IPS DF 19.7 (cell line): ENCODE results near the gene TPPP2.
"Not testable (repeated sequence)": the region's sequence is repeated elsewhere in the genome, so short reads cannot be mapped to it uniquely, and the experiment has no call there.

ENCODE experiments used
- DNase-seq: peaks from one replicate; pipeline ENCODE4 v3.0.0-alpha.2; 2013; ENCODE audit warnings: low read depth, low spot score

The TPPP2 gene

DNA sequence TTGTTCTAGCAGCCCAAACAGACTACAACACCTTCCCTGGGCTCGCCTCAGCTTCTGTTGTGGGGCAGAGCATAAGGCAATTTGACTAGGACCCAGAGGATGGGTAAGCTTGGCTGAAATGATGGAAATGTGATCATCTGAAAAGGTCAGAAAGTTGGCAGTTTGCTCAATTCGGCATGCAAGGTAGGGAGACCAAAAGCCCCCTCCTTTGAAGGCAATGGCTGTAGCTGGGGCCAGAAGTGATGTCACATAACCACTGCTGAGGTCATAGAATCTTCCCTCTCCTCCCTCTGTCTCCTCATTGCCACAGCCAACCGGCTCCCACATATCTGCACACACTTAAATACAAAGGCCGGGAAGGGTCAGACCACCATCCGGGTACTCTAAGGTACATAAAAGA, at the start of gene TPPP2:
Gene TPPP2, plus strand, starts transcription at position 301 of the 400 bp plus-strand sequence. CDS start 365 bp downstream, outside the sequence.
- no peak for DNase-seq

DNA sequence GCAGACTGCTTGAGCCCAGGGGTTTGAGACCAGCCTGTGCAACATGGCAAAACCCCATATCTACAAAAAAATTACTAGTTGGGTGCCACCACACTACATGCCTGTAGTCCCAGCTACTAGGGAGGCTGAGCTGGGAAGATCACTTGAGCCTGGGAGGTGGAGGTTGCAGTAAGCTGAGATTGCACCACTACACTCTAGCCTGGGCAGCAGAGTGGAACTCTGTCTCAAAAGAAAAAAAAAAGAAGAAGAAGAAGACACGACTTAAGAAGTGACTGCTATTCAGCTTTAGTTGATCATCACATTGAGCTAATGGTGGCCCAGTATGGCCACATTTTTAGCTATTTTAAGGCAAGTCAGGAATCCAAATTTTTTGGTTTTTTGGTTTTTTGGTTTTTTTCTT, 49.1 kb upstream of the TPPP2 start:
- DNase-seq = no peak

DNA sequence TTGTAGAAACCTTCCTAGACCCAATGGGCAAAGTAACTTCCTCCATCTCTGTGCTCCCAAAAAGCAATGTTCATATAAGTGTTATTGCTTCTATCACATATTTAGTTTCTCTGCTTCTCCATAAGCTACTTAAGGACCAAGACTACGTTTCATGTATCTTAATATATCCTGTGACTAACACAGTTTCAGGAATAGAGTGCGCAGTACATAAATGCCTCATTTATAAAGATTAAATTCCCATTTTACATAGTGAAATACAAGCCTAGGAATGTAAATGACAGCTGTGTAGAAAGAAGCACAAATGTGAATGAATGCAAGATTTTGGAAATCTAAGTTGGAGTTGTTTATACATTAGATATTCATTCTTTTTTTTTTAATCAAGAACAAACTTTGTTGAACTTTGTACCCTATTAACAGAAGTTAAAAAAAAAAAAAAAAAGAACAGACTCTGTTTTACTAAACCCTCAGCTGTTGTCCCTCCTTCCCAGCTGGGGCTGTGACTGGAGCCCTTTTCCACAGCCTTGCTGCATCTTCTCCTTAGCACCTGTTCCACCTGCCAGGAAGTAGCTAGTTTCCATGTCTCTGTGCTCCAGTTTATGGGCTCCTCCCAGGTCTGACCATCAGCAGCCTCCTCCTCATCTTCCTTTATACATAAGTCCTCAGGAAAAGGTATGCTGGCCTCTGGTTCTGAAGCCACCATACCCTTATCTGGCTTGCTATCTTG, 47.2 kb upstream of the TPPP2 start:
- no peak for DNase-seq

DNA sequence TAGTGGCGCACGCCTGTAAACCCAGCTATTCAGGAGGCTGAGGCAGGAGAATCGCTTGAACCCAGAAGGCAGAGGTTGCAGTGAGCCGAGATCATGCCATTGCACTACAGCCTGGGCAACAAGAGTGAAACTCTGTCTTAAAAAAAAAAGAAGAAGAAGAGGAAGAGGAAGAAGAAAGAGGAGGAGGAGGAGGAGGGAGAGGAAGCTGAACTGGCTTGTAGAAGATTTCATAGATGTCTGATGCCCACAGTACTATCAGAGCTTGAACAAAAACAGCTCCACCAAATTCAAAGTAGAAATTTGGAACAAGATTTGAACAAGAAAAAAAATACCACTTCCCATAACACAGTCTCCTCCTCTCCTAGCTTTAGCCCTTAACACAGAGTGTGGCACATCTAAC, 44.4 kb upstream of the TPPP2 start:
- not testable (repeated sequence) for DNase-seq

DNA sequence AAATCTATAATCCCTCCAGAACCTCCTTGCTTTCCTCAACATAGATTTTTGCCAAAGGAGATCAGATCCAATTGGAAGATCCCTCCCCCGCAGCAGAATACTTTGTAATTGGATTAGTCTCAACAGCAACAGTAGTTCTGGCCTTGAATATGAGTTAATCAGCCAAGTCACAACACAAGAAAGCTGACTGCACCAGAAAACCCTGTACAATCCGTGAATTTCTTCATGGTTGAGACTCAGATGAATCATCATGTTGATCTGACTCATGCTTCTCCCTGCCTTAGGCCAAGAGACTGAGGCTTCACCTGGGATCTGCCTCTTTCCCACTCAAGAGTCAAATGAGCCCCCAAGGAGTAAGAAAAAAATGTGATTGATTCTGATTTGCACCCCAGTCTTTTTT, 43.2 kb upstream of the TPPP2 start:
- DNase-seq = no peak

DNA sequence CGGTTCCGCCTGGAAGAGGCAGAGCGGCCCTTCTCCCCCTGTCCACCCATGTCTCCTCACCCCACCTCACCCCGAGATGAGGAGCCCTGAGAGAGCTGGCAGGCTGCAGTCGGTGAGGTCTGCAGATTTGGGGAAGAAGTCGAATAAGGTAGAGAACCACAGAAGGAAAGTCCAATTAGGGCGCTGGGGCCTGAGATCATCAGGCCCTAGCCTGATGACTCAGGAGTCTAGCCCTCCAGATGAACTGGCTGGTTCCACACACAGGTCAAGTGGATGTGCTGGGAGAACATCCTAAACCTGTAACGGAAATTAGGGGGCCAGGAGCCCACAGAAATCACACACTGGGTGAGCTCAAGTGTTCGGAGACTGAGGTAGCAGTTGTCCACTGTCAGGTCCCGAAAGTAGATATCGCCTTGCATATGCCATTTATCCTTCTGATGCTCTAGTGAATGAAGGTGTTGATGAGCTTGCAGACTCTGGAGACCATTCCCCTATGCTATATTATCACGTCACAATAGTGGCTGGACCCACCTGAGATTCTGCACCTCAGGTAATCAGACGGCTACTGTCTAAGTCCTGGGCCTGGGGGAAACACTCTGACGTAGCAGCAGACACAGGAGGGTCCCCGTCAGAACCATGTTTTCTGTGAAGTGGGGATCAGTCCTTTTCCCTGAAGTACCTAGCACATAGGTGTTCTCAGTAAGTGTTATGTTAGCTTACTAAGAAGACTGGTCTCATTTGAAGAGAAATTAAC, 41.1 kb upstream of the TPPP2 start:
- DNase-seq = no peak

DNA sequence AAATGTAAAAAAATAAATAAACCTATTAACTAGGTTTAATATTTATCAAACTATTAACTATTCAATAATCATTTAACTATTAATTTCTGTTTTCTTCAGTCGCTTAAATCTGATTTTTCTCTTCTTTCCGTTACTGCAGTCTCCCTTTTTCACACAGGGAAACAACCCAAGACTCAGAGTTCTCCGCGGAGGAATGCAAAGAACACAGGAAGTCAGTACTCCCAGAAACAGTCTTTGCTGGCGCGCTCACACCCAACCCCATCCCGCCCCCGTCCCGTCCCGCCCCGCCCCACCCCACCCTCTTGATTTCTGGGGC, 40.6 kb upstream of the TPPP2 start:
- DNase-seq = no peak

DNA sequence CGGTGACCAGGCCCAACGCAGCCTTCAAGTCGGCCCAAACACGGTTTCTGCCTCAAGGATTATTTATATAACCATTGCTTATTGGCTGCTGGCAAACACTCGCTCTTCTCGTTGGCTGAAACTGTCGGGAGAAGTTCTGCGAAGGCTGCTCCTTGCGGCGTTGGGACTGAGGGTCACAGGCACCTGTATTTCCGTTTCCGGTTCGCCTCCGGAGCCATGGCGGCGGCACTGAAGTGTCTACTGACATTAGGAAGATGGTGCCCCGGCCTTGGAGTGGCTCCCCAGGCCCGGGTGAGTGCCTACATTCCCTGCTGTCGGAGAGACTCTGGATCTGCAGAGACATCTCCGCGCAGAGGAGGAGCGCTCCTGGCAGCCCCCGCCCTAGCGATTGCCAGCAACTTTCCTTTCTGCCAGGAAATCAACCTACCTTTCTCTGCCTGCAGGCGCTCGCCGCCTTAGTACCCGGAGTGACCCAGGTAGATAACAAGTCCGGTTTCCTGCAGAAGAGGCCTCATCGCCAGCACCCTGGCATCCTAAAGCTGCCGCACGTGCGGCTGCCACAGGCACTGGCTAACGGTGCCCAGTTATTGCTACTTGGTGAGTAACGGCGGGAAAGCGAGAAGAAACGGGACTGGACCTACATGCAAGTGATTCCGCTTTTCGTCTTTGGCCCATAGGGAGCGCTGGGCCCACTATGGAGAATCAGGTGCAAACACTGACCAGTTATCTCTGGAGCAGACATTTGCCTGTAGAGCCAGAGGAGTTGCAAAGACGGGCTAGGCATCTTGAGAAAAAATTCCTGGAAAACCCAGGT, 40.0 kb upstream of the TPPP2 start, which contains the start of gene METTL17:
Gene METTL17, plus strand, starts transcription at position 194 of the 814 bp plus-strand sequence. Its CDS starts 23 bp downstream, at position 217.
- DNase-seq = peak; percentile 96

DNA sequence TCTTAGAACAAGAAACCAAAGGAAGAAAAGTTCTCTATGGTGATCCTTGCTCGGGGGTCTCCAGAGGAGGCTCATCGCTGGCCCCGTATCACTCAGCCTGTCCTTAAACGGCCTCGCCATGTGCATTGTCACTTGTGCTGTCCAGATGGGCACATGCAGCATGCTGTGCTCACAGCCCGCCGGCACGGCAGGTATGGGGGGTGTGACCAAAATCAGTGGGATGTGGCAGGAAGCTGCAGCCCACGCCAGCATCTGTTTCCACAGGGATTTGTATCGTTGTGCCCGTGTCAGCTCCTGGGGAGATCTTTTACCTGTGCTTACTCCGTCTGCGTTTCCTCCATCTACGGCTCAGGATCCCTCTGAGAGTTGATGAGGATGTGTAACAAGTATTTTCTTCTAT, 33.5 kb upstream of the TPPP2 start:
- DNase-seq = no peak

DNA sequence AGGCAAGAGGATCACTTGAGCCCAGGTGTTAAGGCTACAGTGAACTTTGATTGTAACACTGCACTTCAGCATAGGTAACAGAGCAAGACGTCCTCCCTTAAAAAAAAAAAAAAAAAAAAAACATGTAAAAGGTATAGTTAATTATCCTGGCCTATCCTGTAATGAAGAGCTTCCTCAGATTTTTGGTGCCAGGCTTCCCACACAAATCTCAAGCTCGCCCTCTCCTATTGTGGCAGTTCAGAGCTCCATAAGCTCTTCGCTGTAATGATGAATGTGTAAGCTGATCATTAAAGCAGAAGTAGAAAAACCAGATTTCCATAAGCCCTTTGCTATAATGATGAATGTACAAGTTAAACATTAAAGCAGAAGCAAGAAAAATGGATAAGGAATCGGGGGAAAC, 32.9 kb upstream of the TPPP2 start:
- DNase-seq = no peak

DNA sequence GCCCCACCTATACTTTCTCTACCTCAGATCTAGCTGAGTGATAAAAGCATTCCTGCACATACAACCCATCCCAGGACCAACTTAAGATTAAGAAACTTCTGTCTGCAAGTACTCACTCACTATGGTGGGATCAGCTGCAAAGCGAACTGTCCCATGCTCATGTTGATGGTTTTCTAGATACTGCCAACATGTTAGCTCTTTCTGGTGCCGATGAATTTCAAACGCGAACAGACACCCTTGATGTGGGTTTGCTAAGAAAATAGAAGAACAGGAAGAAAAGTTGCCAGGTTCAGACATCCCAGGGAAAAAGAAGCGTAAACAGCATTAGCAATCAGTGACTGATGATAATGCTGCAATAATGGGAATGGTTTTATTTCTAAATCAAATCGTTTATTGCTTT, 32.5 kb upstream of the TPPP2 start:
- no peak for DNase-seq

DNA sequence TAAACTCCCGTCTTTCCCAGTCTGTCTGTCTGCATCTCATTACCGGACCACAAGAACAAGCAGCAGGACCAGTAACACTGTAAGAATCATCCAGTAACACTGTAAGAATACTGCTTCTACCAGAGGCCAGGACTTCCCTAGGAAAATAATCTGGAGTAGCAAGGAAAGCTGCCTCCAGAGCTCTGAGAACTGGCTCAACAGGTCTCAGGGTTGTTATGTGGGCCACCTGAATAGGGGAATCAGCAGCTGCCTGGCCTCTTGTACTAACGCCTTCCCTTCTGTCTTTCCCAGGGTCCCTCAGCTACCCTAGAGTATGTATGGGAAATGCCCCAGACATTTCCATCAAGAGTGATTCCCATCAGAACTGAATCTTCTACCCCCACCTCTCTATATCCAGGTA, 31.9 kb upstream of the TPPP2 start:
- DNase-seq = no peak

DNA sequence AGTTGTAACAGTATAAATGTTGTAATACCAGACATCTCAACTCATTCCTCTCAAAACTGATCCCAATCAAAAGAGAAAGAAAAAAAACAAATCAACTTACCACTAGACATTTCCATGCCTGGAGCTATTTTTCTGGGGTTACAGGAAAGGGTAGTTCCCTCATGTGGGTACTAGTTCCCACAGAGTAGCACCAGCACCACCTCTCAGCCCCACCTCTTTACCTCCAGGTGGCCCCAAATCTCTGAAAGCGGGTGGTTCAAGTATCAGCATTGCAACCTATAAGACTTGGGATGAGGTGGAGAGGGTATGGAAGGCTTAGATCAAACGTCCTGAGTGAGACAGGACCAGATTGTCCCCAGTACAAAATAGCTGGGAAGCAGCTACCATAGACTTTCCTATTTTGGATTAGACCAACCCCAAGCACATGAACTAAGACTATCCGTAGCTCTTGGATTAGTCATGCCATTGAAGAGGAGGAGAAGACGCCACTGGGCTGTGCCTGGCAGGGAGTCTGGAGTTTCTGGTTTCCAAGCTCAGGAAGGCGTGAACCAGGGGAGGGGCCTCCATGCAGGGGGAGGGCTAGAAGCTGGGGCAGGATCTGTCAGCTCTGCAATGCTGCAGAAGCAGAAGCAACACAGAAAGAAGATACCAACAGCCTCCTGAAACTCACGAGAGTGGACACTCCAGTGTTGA, 31.2 kb upstream of the TPPP2 start, which contains the start of gene SLC39A2:
Gene SLC39A2, plus strand, starts transcription at position 620 of the 693 bp plus-strand sequence. CDS start 154 bp downstream, outside the sequence.
- no peak for DNase-seq

DNA sequence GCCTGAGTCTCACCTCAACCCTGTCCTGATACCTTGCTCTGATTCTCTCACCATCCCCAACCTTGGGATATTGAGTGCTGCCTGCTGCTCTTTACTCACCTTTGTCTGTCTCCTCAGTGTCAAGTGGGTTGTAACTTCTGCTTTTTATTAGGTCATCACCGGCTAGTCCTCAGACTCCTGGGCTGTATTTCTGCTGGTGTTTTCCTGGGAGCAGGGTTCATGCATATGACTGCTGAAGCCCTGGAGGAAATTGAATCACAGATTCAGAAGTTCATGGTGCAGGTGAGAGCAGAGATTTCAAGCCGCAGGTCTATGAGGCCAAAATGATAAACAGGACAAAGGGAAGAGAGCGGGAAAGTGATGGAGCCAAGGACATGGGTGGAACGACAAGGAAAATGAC, 30.4 kb upstream of the TPPP2 start:
- DNase-seq = no peak

DNA sequence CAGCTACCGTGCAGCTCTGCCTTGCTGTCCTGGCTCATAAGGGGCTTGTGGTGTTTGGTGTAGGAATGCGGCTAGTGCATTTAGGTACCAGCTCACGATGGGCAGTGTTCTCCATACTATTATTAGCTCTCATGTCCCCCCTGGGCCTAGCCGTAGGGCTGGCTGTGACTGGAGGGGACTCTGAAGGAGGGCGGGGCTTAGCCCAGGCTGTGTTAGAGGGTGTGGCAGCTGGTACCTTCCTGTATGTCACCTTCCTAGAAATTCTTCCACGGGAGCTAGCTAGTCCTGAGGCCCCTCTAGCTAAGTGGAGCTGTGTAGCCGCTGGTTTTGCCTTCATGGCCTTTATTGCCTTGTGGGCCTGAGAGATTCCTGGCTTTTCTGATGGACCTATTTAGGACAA, 28.8 kb upstream of the TPPP2 start:
- no peak for DNase-seq

DNA sequence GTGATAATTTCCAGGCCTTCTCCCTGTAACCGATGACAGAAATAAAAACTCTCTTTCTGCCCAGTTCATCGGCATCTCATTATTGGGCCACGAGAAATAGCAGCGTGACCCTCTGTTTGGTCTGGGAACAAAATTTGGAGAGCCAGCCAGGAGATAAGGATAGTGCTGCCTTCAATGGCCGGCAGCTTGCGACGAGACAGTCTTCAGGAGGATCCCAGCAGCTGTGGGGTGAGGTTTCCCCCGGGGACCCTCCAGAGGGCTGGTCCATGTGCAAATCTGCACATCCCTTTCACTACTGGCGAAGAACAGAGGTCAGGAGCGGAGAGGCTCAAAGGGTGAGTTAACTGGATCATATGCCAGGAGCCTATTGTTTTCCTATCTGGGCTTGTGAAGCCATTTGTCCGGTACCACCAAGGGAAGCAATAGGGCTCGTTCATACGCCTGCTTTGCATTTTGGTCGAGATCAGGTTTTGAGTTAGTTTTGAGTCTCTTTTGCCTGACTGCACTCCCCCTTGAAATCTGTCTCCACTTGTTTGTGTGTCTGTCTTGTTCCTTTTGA, 26.1 kb upstream of the TPPP2 start:
- no peak for DNase-seq

DNA sequence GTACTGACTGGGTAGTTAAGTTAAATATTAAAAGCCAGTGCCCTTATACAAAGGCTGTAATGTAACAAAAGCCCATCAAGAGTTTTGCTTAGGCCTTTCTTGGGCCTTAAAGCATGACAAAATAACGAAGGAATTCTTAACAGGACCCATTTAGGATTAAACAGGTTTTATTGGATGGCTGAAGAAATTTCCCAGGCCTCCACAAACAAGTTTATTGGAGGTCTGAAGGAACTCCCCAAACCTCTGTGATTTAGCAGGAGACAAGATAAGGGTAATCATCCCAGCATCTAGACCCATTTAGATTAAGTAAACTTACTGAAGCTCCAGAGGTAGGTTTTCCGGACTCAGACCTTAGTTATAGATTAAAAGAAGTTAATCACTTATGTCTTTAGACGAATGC, 20.3 kb upstream of the TPPP2 start:
- not testable (repeated sequence) for DNase-seq

DNA sequence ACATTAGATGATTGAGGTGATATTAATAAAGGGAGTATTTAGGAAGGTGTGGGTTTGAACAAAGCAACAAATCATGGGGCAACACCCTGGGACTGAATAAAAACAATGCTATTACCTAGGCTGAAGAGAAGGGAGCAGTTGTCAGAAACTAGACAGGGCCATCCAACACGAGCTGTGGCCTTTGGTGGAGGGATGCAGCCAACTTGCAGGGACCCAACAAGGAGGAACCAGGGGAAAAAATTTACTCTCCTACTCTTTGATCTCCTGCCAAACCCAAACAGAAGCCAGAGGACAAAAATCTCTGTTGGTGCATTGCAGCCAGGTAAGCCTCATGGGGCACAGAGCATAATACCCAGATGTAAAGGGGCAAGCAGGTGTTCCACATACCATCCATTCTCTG, 18.9 kb upstream of the TPPP2 start:
- no peak for DNase-seq

DNA sequence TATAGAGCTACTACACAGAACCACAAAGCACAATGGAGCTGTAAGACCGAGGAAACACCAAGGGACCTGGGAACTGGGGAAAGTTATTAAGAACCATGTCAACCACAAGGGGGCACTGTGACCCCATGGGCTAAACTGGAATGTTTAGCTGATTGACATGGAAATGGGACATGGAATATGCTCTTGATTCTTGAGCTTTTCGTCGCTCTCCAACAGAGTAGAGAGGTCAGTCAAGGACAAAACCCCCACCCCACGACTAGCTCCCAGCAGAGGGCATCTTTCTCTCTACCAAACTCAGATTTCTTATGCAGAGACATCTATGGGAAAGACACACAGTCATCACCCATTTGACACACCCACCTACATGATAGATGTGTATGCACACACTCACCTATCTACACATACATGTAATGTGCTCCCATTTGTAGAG, 15.2 kb upstream of the TPPP2 start:
- no peak for DNase-seq

DNA sequence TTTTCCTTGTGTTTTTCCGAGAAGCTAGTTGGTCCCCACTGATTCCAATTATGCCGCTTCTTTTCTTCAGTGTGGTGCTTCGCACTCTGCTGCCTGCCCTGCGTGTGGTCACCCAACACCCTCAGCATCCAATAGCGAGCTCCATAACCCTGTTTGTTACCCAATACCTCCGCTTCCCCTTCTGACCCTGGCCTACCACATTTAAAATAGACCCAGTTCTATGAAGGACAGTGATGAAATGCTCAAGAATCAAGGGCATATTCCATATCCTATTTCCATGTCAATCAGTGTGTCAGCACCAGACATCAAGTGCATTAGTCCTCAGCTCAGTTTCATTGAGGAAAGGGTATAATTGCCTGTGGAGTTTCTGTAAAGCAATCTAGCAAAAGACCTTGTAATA, 14.7 kb upstream of the TPPP2 start:
- no peak for DNase-seq
